Panc1 (cell line): ENCODE data around the gene ASH1L. TPM values are rescaled to one million over a fixed set of nuclear protein-coding genes. Genes with fewer than 3 reads are reported as not detected.

ENCODE experiments used
- ATAC-seq: fragments of 200-7000 bp; cut with Tn5 transposase; 2 replicates; pipeline ENCODE4 v1.9.1; 2020; ENCODE audit warnings: mild to moderate bottlenecking, moderate library complexity
- BruUV-seq: library from RNA; stranded (reverse); fragments of 400-500 nt; replicated peaks from 2 replicates; lab custom pipeline; 2021; lab: Mats Ljungman, UMichigan
- CTCF ChIA-PET: fragments of 300-600 bp; sonication (Branson Sonifier 250); formaldehyde crosslinking; loops from one replicate; lab custom pipeline; 2022; ENCODE audit warnings: antibody characterized with exemption; lab: Charles Lee
- POLR2A ChIA-PET: fragments of 300-600 bp; sonication (Branson Sonifier 250); formaldehyde crosslinking; loops from one replicate; lab custom pipeline; 2022; ENCODE audit warnings: antibody characterized with exemption; lab: Charles Lee
- DNase-seq: peaks from one replicate; pipeline ENCODE4 v3.0.0-alpha.2; 2010; ENCODE audit warnings: low read depth, low spot score
- H3K27ac ChIP-seq: 2 replicates; pipeline ENCODE4 v1.5.1; 2011; ENCODE audit warnings: mild to moderate bottlenecking, low read length, inconsistent platforms
- H3K27me3 ChIP-seq: fragments of 200-500 bp; sonication (Bioruptor generic); 2 replicates; pipeline ENCODE4 v1.6.0; 2014; ENCODE audit warnings: low read length, inconsistent platforms; ENCODE audit not compliant: control insufficient read depth, insufficient read depth
- H3K36me3 ChIP-seq: fragments of 200-500 bp; sonication (Bioruptor generic); 2 replicates; pipeline ENCODE4 v1.5.1; 2014; ENCODE audit warnings: inconsistent platforms, mild to moderate bottlenecking, low read length, moderate library complexity; ENCODE audit not compliant: control insufficient read depth, insufficient read depth
- H3K4me1 ChIP-seq: 2 replicates; pipeline ENCODE4 v1.5.1; 2011; ENCODE audit warnings: inconsistent platforms, mild to moderate bottlenecking, low read length, moderate library complexity; ENCODE audit not compliant: control insufficient read depth, insufficient read depth
- H3K4me3 ChIP-seq, 2 experiments: 2 replicates each; pipeline ENCODE4 v1.5.1; 2011 to 2012; ENCODE audit warnings: low read depth in 2 of 2, low read length in 2 of 2, mild to moderate bottlenecking in 2 of 2, inconsistent platforms in 1 of 2, moderate library complexity in 1 of 2
- H3K9me3 ChIP-seq: fragments of 200-500 bp; sonication (Bioruptor generic); 2 replicates; pipeline ENCODE4 v1.5.1; 2014; ENCODE audit warnings: low read depth, mild to moderate bottlenecking, inconsistent platforms, low read length, moderate library complexity; ENCODE audit not compliant: control insufficient read depth, insufficient read depth
- CTCF ChIP-seq: fragments of 450-650 bp; IDR thresholded peaks from 2 replicates; pipeline ENCODE4 v1.5.1; 2017; ENCODE audit warnings: mild to moderate bottlenecking
- POLR2AphosphoS5 ChIP-seq: IDR thresholded peaks from 2 replicates; pipeline ENCODE4 v1.6.1; 2012; ENCODE audit warnings: mild to moderate bottlenecking, low read depth, low read length, moderate library complexity
- REST ChIP-seq, 2 experiments: IDR thresholded peaks; 2 replicates each; pipeline ENCODE4 v1.6.1; 2011 to 2012; ENCODE audit warnings: low read depth in 2 of 2, control low read depth in 1 of 2, low read length in 1 of 2, mild to moderate bottlenecking in 1 of 2, moderate library complexity in 1 of 2; ENCODE audit not compliant: insufficient read depth in 1 of 2
- SIN3A ChIP-seq: IDR thresholded peaks from 2 replicates; pipeline ENCODE4 v1.6.1; 2012; ENCODE audit warnings: low read depth, mild to moderate bottlenecking, low read length, moderate library complexity, borderline replicate concordance; ENCODE audit not compliant: insufficient read depth
- TCF7L2 ChIP-seq: IDR thresholded peaks from 2 replicates; pipeline ENCODE4 v1.6.1; 2011; ENCODE audit warnings: mild to moderate bottlenecking, low read depth, low read length, inconsistent platforms
- in situ Hi-C: cut with HindIII; loops from 2 replicates; pipeline ENCODE4 v1.10.0; 2016; ENCODE audit warnings: low sequenced_read_pairs, low pct_unique_long_range_greater_than_20kb
- intact Hi-C: fragments of 100-400 bp; cut with micrococcal nuclease; formaldehyde crosslinking; loops from one replicate; pipeline ENCODE4 v1.10.0; 2022; ENCODE audit not compliant: unreplicated experiment
- total RNA-seq: library from RNA; stranded (reverse); gene quantifications from one replicate; pipeline ENCODE4 v1.2.1, GENCODE V29; 2021; ENCODE audit not compliant: unreplicated experiment

ASH1L gene
- total RNA-seq, 1 experiment from 2014 or later, result 40.9 TPM

GRCh38 chr1:155410931-155411330 is 151.7 kb downstream of the ASH1L start:
- Histone ChIP-seq H3K9me3 (no peaks in the 10 kb centered on the region), H3K4me1 (no peaks in the 10 kb centered on the region; the same call in 1 of the 2 replicates), H3K36me3 (peaks cover 3% of the 10 kb centered on the region; the same call in 1 of the 2 replicates), H3K4me3 (no peak overlapping the region), H3K27ac (no peak overlapping the region), H3K27me3 (no peaks in the 10 kb centered on the region)
- intact Hi-C loops (no loop called here), in situ Hi-C loops (no loop called here)
- ChIA-PET POLR2A (interaction anchor here (0.6 kb wide), 1 partner anchor 34 kb away, joined by 4 read pairs; no protein-coding TSS in a partner anchor), CTCF (no interaction called here)
- no peak for ATAC-seq
- TF ChIP-seq TCF7L2, result no peak
- no peak for TF ChIP-seq POLR2AphosphoS5
- TF ChIP-seq CTCF, result no peak
- TF ChIP-seq REST (IDR thresholded peaks at IDR 0.05; ENCODE audit: insufficient read depth in 1 of 2, low read depth in 2 of 2, low read length in 1 of 2), result no peak
- TF ChIP-seq SIN3A, result no peak
- no TSS peak for BruUV-seq
- no peak for DNase-seq

- Histone ChIP-seq H3K4me3 (no peak overlapping the region), H3K4me1 (no peaks in the 10 kb centered on the region), H3K27me3 (no peaks in the 10 kb centered on the region), H3K36me3 (peaks cover 7% of the 10 kb centered on the region; the same call in 1 of the 2 replicates), H3K27ac (no peak overlapping the region), H3K9me3 (no peaks in the 10 kb centered on the region)
- in situ Hi-C loops, result no loop called here
- BruUV-seq, result no TSS peak
- intact Hi-C loops, result no loop called here
- ChIA-PET CTCF (interaction anchor here (0.6 kb wide), 1 partner anchor 52 kb away, joined by 4 read pairs; no protein-coding TSS in a partner anchor), POLR2A (no interaction called here)
- ATAC-seq (no peak), DNase-seq (no peak)
- TF ChIP-seq POLR2AphosphoS5 (no peak), REST (IDR thresholded peaks at IDR 0.05; ENCODE audit: insufficient read depth in 1 of 2, low read depth in 2 of 2, low read length in 1 of 2) (no peak), SIN3A (no peak), TCF7L2 (no peak), CTCF (no peak)
Measured at GRCh38 chr1:155396874-155397476, 165.6 kb downstream of the ASH1L start.
